SU-DHL-6 (cell line): Measurements from ENCODE around the gene ATAD2B.

Experiments
- H2AFZ ChIP-seq: fragments of 200-600 bp; sonication (generic); 2 replicates; pipeline ENCODE4 v1.6.1; 2014; ENCODE audit warnings: low read depth, mild to moderate bottlenecking, moderate library complexity, mixed read lengths, antibody characterized with exemption, low read length; ENCODE audit not compliant: severe bottlenecking
- H3F3A ChIP-seq: fragments of 200-600 bp; shearing (Covaris generic); 2 replicates; pipeline ENCODE4 v1.6.0; 2016; ENCODE audit warnings: antibody characterized with exemption, mild to moderate bottlenecking; ENCODE audit not compliant: insufficient read depth
- H3K27ac ChIP-seq: fragments of 200-600 bp; sonication (generic); 2 replicates; pipeline ENCODE4 v1.5.1; 2016; ENCODE audit warnings: low read depth, mild to moderate bottlenecking, low read length, moderate library complexity, mixed read lengths
- H3K27me3 ChIP-seq: fragments of 200-600 bp; sonication (generic), shearing (Covaris generic); 2 replicates; pipeline ENCODE4 v1.6.0; 2014; ENCODE audit warnings: mild to moderate bottlenecking, low read length
- H3K36me3 ChIP-seq: fragments of 200-600 bp; sonication (generic); 2 replicates; pipeline ENCODE4 v1.6.1; 2014; ENCODE audit warnings: mild to moderate bottlenecking, low read length, mixed read lengths
- H3K4me2 ChIP-seq: fragments of 300-600, 200-600 bp; shearing (Covaris generic), sonication (generic); 2 replicates; pipeline ENCODE4 v1.6.0; 2014; ENCODE audit warnings: low read length, low read depth, mild to moderate bottlenecking; ENCODE audit not compliant: poor library complexity, severe bottlenecking
- H3K4me3 ChIP-seq: fragments of 200-600 bp; sonication (generic); 2 replicates; pipeline ENCODE4 v1.5.1; 2014; ENCODE audit warnings: antibody characterized with exemption, low read length, mild to moderate bottlenecking, mixed read lengths; ENCODE audit not compliant: insufficient read depth, poor library complexity, severe bottlenecking
- H3K79me2 ChIP-seq: fragments of 200-600 bp; sonication (generic); 2 replicates; pipeline ENCODE4 v1.6.1; 2014; ENCODE audit warnings: mild to moderate bottlenecking, low read length, moderate library complexity; ENCODE audit not compliant: insufficient read depth
- H3K9ac ChIP-seq: fragments of 200-600 bp; sonication (generic); 2 replicates; pipeline ENCODE4 v1.7.0; 2014; ENCODE audit warnings: mild to moderate bottlenecking, low read length
- H3K9me2 ChIP-seq: fragments of 200-600 bp; sonication (generic); replicated peaks from 2 replicates; pipeline ENCODE4 v1.6.1; 2014; ENCODE audit warnings: low read length; ENCODE audit not compliant: insufficient read depth
- H3K9me3 ChIP-seq: fragments of 200-600 bp; sonication (generic); 2 replicates; pipeline ENCODE4 v1.6.1; 2014; ENCODE audit warnings: low read length, mixed read lengths; ENCODE audit not compliant: insufficient read depth
- H4K20me1 ChIP-seq: fragments of 200-600 bp; sonication (generic); 2 replicates; pipeline ENCODE4 v1.6.1; 2014; ENCODE audit warnings: low read depth, mild to moderate bottlenecking, antibody characterized with exemption, low read length, moderate library complexity, mixed read lengths
- EZH2phosphoT487 ChIP-seq: fragments of 200-600 bp; sonication (generic), shearing (Covaris generic); conservative IDR thresholded peaks from 2 replicates; pipeline ENCODE4 v1.6.1; 2018; ENCODE audit warnings: mild to moderate bottlenecking, antibody characterized with exemption, low read length, moderate library complexity, mixed read lengths
- TF ChIP-seq, protein P1 (sequence below): fragments of 200-600 bp; sonication (generic); IDR thresholded peaks from one replicate; pipeline ENCODE4 v1.5.1; 2017; ENCODE audit warnings: antibody characterized with exemption, mild to moderate bottlenecking, low read length, moderate library complexity; ENCODE audit not compliant: insufficient read depth, poor library complexity, severe bottlenecking

ATAD2B gene

DNA sequence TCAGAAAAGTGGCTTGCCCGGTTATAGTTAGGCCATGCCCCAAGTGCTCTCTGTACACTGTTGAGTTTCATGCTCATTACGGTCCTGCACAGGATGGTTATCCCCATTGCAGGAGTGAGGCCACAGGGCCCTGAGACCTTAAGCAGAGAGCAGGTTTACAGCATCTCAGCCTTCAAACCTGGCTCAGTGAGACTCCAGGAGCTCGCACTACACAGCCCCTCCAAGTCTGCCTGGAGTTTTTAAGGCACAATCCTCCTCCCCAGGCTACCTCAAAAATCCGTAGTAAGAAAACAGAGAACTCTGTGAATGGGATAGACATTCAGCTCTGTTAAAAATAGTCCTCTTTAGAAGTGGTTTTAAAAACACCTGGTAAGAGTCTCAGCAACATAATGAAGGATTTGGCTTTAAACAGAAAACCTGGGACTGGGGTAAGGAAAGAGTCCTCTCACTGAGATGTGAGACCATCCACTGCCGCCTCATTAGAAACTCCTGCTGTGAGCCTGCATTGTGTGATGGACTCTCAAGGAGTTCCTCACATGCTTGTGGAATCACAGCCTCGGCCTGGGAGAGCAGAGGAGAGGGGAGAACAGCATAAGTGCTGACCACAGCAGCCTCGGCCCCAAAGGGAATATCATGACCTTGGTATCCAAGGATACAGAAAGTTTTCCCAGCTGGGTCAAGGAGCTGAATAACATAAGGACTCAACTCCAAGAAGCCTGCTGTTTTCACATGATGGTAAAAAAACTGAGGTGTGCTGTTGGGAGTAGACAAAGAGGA lies 214.8 kb downstream of the ATAD2B start:
- Histone ChIP-seq H3F3A (no peaks in the 10 kb centered on the region), H3K4me3 (no peak overlapping the region), H3K79me2 (no peaks in the 10 kb centered on the region), H3K27me3 (no peaks in the 10 kb centered on the region), H3K9ac (no peak overlapping the region), H3K36me3 (no peaks in the 10 kb centered on the region), H3K4me2 (no peak overlapping the region), H3K9me2 (no peaks in the 10 kb centered on the region), H4K20me1 (no peaks in the 10 kb centered on the region), H3K27ac (no peak overlapping the region), H2AFZ (no peak overlapping the region), H3K9me3 (no peaks in the 10 kb centered on the region)
- TF ChIP-seq, protein P1, sequence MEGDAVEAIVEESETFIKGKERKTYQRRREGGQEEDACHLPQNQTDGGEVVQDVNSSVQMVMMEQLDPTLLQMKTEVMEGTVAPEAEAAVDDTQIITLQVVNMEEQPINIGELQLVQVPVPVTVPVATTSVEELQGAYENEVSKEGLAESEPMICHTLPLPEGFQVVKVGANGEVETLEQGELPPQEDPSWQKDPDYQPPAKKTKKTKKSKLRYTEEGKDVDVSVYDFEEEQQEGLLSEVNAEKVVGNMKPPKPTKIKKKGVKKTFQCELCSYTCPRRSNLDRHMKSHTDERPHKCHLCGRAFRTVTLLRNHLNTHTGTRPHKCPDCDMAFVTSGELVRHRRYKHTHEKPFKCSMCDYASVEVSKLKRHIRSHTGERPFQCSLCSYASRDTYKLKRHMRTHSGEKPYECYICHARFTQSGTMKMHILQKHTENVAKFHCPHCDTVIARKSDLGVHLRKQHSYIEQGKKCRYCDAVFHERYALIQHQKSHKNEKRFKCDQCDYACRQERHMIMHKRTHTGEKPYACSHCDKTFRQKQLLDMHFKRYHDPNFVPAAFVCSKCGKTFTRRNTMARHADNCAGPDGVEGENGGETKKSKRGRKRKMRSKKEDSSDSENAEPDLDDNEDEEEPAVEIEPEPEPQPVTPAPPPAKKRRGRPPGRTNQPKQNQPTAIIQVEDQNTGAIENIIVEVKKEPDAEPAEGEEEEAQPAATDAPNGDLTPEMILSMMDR, result no peak
- TF ChIP-seq EZH2phosphoT487, result no peak

DNA sequence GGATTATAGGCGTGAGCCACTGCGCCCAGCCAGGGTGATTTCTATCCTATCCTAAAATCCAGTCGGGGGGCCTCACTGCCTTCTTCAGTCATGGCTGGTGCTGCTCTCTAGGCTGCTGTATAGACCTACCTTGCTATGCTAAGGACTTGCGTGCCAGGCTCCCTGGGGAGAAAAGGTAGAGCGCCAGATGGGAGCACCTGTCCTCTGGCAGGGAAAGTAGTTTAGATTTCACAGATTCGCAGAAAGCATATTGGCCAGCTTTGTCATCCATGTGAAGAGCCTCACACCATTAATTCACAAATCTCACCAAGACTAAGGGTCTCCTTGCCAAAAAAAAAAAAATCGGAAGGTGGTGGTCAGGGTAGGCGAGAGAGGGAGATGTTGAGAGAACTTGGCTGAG lies 217.6 kb downstream of the ATAD2B start:
- Histone ChIP-seq H3F3A (no peaks in the 10 kb centered on the region), H3K9me3 (no peaks in the 10 kb centered on the region)

DNA sequence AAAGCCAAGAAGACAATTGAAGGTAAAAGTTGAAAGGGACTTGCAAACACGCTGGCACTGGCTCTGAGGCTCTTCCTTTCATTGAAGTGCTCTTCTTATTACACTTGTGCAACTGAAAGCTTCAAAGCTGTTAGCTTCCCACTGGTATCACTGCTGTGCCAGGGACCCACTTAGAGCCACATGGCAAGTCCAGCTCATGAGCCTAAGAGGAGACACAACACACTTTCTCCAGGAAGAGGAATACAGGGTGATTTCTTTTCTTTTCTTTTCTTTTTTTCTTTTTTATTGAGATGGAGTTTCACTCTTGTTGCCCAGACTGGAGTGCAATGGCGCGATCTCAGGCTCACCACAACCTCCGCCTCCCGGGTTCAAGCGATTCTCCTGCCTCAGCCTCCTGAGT lies 218.2 kb downstream of the ATAD2B start:
- Histone ChIP-seq H2AFZ (no peak overlapping the region), H3K9me3 (no peaks in the 10 kb centered on the region), H3K27me3 (no peaks in the 10 kb centered on the region), H3K9me2 (no peaks in the 10 kb centered on the region), H3K36me3 (no peaks in the 10 kb centered on the region), H4K20me1 (no peaks in the 10 kb centered on the region), H3K4me2 (no peak overlapping the region), H3K27ac (no peak overlapping the region), H3F3A (no peaks in the 10 kb centered on the region), H3K9ac (no peak overlapping the region), H3K4me3 (no peak overlapping the region), H3K79me2 (no peaks in the 10 kb centered on the region)
- TF ChIP-seq EZH2phosphoT487, result no peak
- TF ChIP-seq, protein P1, result no peak

More for the DNA sequence above, 217.6 kb downstream of the ATAD2B start:
- H3K4me2 ChIP-seq, result no peak overlapping the region
- no peak overlapping the region for H3K9ac ChIP-seq
- H3K79me2 ChIP-seq, result no peaks in the 10 kb centered on the region
- no peak overlapping the region for H3K4me3 ChIP-seq
- H3K27me3 ChIP-seq, result no peaks in the 10 kb centered on the region
- no peaks in the 10 kb centered on the region for H3K9me2 ChIP-seq
- H2AFZ ChIP-seq, result no peak overlapping the region
- TF ChIP-seq EZH2phosphoT487, result no peak
- TF ChIP-seq, protein P1, result no peak
- H3K36me3 ChIP-seq, result no peaks in the 10 kb centered on the region
- no peak overlapping the region for H3K27ac ChIP-seq
- H4K20me1 ChIP-seq, result no peaks in the 10 kb centered on the region
